Ishikawa (cell line): ENCODE results near the gene MYLK.

Experiments used
- CREB1 ChIP-seq: IDR thresholded peaks from 2 replicates; pipeline ENCODE4 v1.6.1; 2012; ENCODE audit warnings: low read depth
- EP300 ChIP-seq: IDR thresholded peaks from 2 replicates; pipeline ENCODE4 v1.6.1; 2012; ENCODE audit warnings: borderline replicate concordance
- FOXM1 ChIP-seq: IDR thresholded peaks from 2 replicates; pipeline ENCODE4 v1.6.1; 2012; ENCODE audit warnings: low read depth, borderline replicate concordance
- MAX ChIP-seq: IDR thresholded peaks from 2 replicates; pipeline ENCODE4 v1.6.1; 2012
- NFIC ChIP-seq: IDR thresholded peaks from 2 replicates; pipeline ENCODE4 v1.6.1; 2012
- REST ChIP-seq: IDR thresholded peaks from 2 replicates; pipeline ENCODE4 v1.6.1; 2012; ENCODE audit warnings: low read depth, mild to moderate bottlenecking

- TF ChIP-seq EP300 (no peak), REST (no peak), FOXM1 (no peak), MAX (no peak), CREB1 (no peak), NFIC (no peak)
These were observed 40.5 kb downstream of the MYLK start for GRCh38 chr3:123843668-123844067.
